HS-5 (cell line): Measurements from ENCODE around the gene CPEB3.
"Not testable (repeated sequence)": the region's sequence is repeated elsewhere in the genome, so short reads cannot be mapped to it uniquely, and the experiment has no call there.

Experiments used
- DNase-seq: peaks from one replicate; pipeline ENCODE4 v3.0.0-alpha.2; 2012; ENCODE audit warnings: low read depth

The CPEB3 gene

GRCh38 chr10:92142512-92142911, 148.4 kb downstream of the CPEB3 start:
- DNase-seq, result no peak

- not testable (repeated sequence) for DNase-seq
These were observed 149.7 kb downstream of the CPEB3 start for GRCh38 chr10:92141147-92141546.

- not testable (repeated sequence) for DNase-seq
These were observed 156.8 kb downstream of the CPEB3 start for GRCh38 chr10:92134049-92134448.

- DNase-seq, result no peak
These were observed 159.5 kb downstream of the CPEB3 start for GRCh38 chr10:92131275-92131820.

GRCh38 chr10:92130622-92131274, 160.1 kb downstream of the CPEB3 start:
- no peak for DNase-seq

GRCh38 chr10:92126100-92126650, 164.7 kb downstream of the CPEB3 start:
- no peak for DNase-seq

- DNase-seq, result no peak
These were observed 165.7 kb downstream of the CPEB3 start for GRCh38 chr10:92125144-92125543.

GRCh38 chr10:92124616-92125143, 166.2 kb downstream of the CPEB3 start:
- DNase-seq, result no peak

GRCh38 chr10:92124020-92124419, 166.9 kb downstream of the CPEB3 start:
- DNase-seq, result no peak

- no peak for DNase-seq
These were observed 167.9 kb downstream of the CPEB3 start for GRCh38 chr10:92122941-92123450.

- no peak for DNase-seq
These were observed 169.0 kb downstream of the CPEB3 start for GRCh38 chr10:92121686-92122492.

- DNase-seq, result no peak
These were observed 171.5 kb downstream of the CPEB3 start for GRCh38 chr10:92119340-92119739.

- not testable (repeated sequence) for DNase-seq
These were observed 176.0 kb downstream of the CPEB3 start for GRCh38 chr10:92114917-92115316.

GRCh38 chr10:92113911-92114600, 176.8 kb downstream of the CPEB3 start:
- DNase-seq, result no peak

GRCh38 chr10:92112462-92112861, 178.4 kb downstream of the CPEB3 start:
- no peak for DNase-seq

- DNase-seq, result no peak
These were observed 179.4 kb downstream of the CPEB3 start for GRCh38 chr10:92111336-92111939.

- DNase-seq, result no peak
These were observed 180.7 kb downstream of the CPEB3 start for GRCh38 chr10:92110039-92110794.

GRCh38 chr10:92108747-92109146, 182.1 kb downstream of the CPEB3 start:
- no peak for DNase-seq

GRCh38 chr10:92108120-92108519, 182.8 kb downstream of the CPEB3 start:
- no peak for DNase-seq

GRCh38 chr10:92103376-92104090, 187.3 kb downstream of the CPEB3 start:
- DNase-seq, result no peak
